ENCODE measurements around the gene TMEM108. TPM values are rescaled to one million over a fixed set of nuclear protein-coding genes. Genes with fewer than 3 reads are reported as not detected.

The TMEM108 gene
- total RNA-seq, 1 donor = not detected

GRCh38 chr3:133162265-133162664 is 124.1 kb downstream of the TMEM108 start:
- DNase-seq (ENCODE audit: low read depth) = no peak
- no peak overlapping the region for H3K4me3 ChIP-seq (ENCODE audit: low read depth, low read length)
- no peak for TF ChIP-seq CTCF (IDR thresholded peaks at IDR 0.05; ENCODE audit: insufficient read depth, low read length)

- DNase-seq (ENCODE audit: low read depth) = no peak
- H3K4me3 ChIP-seq (ENCODE audit: low read depth, low read length) = no peak overlapping the region
- no peak for TF ChIP-seq CTCF (IDR thresholded peaks at IDR 0.05; ENCODE audit: insufficient read depth, low read length)
These were observed 124.6 kb downstream of the TMEM108 start for GRCh38 chr3:133162670-133163305.

- DNase-seq (ENCODE audit: low read depth) = no peak
- H3K4me3 ChIP-seq (ENCODE audit: low read depth, low read length) = no peak overlapping the region
- TF ChIP-seq CTCF (IDR thresholded peaks at IDR 0.05; ENCODE audit: insufficient read depth, low read length) = no peak
These were observed 129.3 kb downstream of the TMEM108 start for GRCh38 chr3:133167340-133168024.

GRCh38 chr3:133168025-133168401 is 129.8 kb downstream of the TMEM108 start:
- no peak overlapping the region for H3K4me3 ChIP-seq (ENCODE audit: low read depth, low read length)
- no peak for TF ChIP-seq CTCF (IDR thresholded peaks at IDR 0.05; ENCODE audit: insufficient read depth, low read length)
- DNase-seq (ENCODE audit: low read depth) = no peak

- no peak for TF ChIP-seq CTCF (IDR thresholded peaks at IDR 0.05; ENCODE audit: insufficient read depth, low read length)
These were observed 131.3 kb downstream of the TMEM108 start for GRCh38 chr3:133169331-133170068.

GRCh38 chr3:133171831-133172230 is 133.6 kb downstream of the TMEM108 start:
- no peak for TF ChIP-seq CTCF (IDR thresholded peaks at IDR 0.05; ENCODE audit: insufficient read depth, low read length)
- H3K4me3 ChIP-seq (ENCODE audit: low read depth, low read length) = no peak overlapping the region
- no peak for DNase-seq (ENCODE audit: low read depth)

More at GRCh38 chr3:133169331-133170068, 131.3 kb downstream of the TMEM108 start:
- H3K4me3 ChIP-seq (ENCODE audit: low read depth, low read length) = no peak overlapping the region
- no peak for DNase-seq (ENCODE audit: low read depth)

Data from fibroblast of the aortic adventitia (primary cell).